PC-3 (cell line): ENCODE data around the gene PEX6. TPM values are rescaled to one million over a fixed set of nuclear protein-coding genes. Genes with fewer than 3 reads are reported as not detected.

ENCODE experiments used
- ATAC-seq: fragments of 200-7000 bp; cut with Tn5 transposase; 2 replicates; pipeline ENCODE4 v1.9.1; 2020; ENCODE audit warnings: mild to moderate bottlenecking, moderate library complexity
- BruUV-seq: library from RNA; stranded (reverse); fragments of 400-500 nt; replicated peaks from 2 replicates; lab custom pipeline; 2021; lab: Mats Ljungman, UMichigan
- CTCF ChIA-PET: fragments of 300-600 bp; sonication (Branson Sonifier 250); formaldehyde crosslinking; loops from one replicate; lab custom pipeline; 2022; ENCODE audit warnings: antibody characterized with exemption; lab: Charles Lee
- POLR2A ChIA-PET: fragments of 300-600 bp; sonication (Branson Sonifier 250); formaldehyde crosslinking; loops from one replicate; lab custom pipeline; 2022; ENCODE audit warnings: antibody characterized with exemption; ENCODE audit not compliant: unreplicated experiment; lab: Charles Lee
- DNase-seq: peaks from one replicate; pipeline ENCODE4 v3.0.0-alpha.2; 2015
- H2AFZ ChIP-seq: fragments of 300-600 bp; sonication (generic); 2 replicates; pipeline ENCODE4 v1.6.0; 2016; ENCODE audit warnings: antibody characterized with exemption, low read length
- H3F3A ChIP-seq: fragments of 300-600 bp; sonication (generic); one replicate; pipeline ENCODE4 v1.6.0; 2017; ENCODE audit warnings: antibody characterized with exemption, low read length, control low read depth, mild to moderate bottlenecking; ENCODE audit not compliant: unreplicated experiment
- H3K27ac ChIP-seq: fragments of 300-600 bp; sonication (generic); 2 replicates; pipeline ENCODE4 v1.5.1; 2016; ENCODE audit warnings: mild to moderate bottlenecking, low read length
- H3K27me3 ChIP-seq: fragments of 300-600 bp; sonication (generic); 2 replicates; pipeline ENCODE4 v1.6.1; 2016; ENCODE audit warnings: low read length, mixed read lengths
- H3K36me3 ChIP-seq: fragments of 300-600 bp; sonication (generic); 2 replicates; pipeline ENCODE4 v1.6.1; 2016; ENCODE audit warnings: low read depth, mixed run types, low read length, mixed read lengths
- H3K4me1 ChIP-seq: fragments of 300-600 bp; sonication (generic); 2 replicates; pipeline ENCODE4 v1.5.1; 2016; ENCODE audit warnings: low read length; ENCODE audit not compliant: insufficient read depth
- H3K4me2 ChIP-seq: fragments of 300-600 bp; sonication (generic); 2 replicates; pipeline ENCODE4 v1.6.0; 2016; ENCODE audit warnings: low read length
- H3K4me3 ChIP-seq: fragments of 300-600 bp; sonication (generic); 2 replicates; pipeline ENCODE4 v1.5.1; 2016; ENCODE audit warnings: mild to moderate bottlenecking, low read length, mixed read lengths
- H3K79me2 ChIP-seq: fragments of 300-600 bp; sonication (generic); 2 replicates; pipeline ENCODE4 v1.6.1; 2017; ENCODE audit warnings: low read length, mixed read lengths
- H3K9ac ChIP-seq: fragments of 300-600 bp; sonication (generic); 2 replicates; pipeline ENCODE4 v1.6.0; 2016; ENCODE audit warnings: mild to moderate bottlenecking, low read length
- H3K9me2 ChIP-seq: fragments of 300-600 bp; sonication (generic); replicated peaks from 2 replicates; pipeline ENCODE4 v1.6.1; 2016; ENCODE audit warnings: mixed run types, low read length, mixed read lengths
- H3K9me3 ChIP-seq: fragments of 300-600 bp; sonication (generic); 2 replicates; pipeline ENCODE4 v1.6.1; 2016; ENCODE audit warnings: low read length, mixed read lengths
- H4K20me1 ChIP-seq: fragments of 300-600 bp; sonication (generic); 2 replicates; pipeline ENCODE4 v1.6.1; 2016; ENCODE audit warnings: low read length, mixed read lengths
- EZH2 ChIP-seq: fragments of 300-600 bp; sonication (generic); IDR thresholded peaks from one replicate; pipeline ENCODE4 v1.6.1; 2017; ENCODE audit warnings: antibody characterized with exemption, mild to moderate bottlenecking, low read length; ENCODE audit not compliant: unreplicated experiment
- EZH2phosphoT487 ChIP-seq: fragments of 300-600 bp; sonication (generic); IDR thresholded peaks from 2 replicates; pipeline ENCODE4 v1.6.1; 2018; ENCODE audit warnings: mild to moderate bottlenecking, antibody characterized with exemption, low read length, borderline replicate concordance
- intact Hi-C: fragments of 100-400 bp; cut with micrococcal nuclease; formaldehyde crosslinking; loops from 2 replicates; pipeline ENCODE4 v1.9.0; 2023
- total RNA-seq: library from RNA; depleted of rRNA; stranded (reverse); fragments of >200 nt; gene quantifications from 2 replicates; pipeline ENCODE4 v1.2.3, GENCODE V29; 2014
- TF ChIP-seq, protein P1 (sequence below): fragments of 300-600 bp; sonication (generic); conservative IDR thresholded peaks from 2 replicates; pipeline ENCODE4 v1.5.1; 2017; ENCODE audit warnings: antibody characterized with exemption, low read depth, mild to moderate bottlenecking, low read length

The PEX6 gene
- total RNA-seq, 1 experiment from 2014 or later, result 35.9 TPM

- intact Hi-C loops, result no loop called here
- no peaks in the 10 kb centered on the region for H4K20me1 ChIP-seq
- H3K27me3 ChIP-seq, result no peaks in the 10 kb centered on the region
- POLR2A ChIA-PET, result no interaction called here
- no peak for DNase-seq
- no peak overlapping the region for H3K27ac ChIP-seq
- H3K79me2 ChIP-seq, result peaks cover 4% of the 10 kb centered on the region; the same call in 1 of the 2 replicates
- no peaks in the 10 kb centered on the region for H3K4me1 ChIP-seq
- CTCF ChIA-PET, result no interaction called here
- no peaks in the 10 kb centered on the region for H3K9me2 ChIP-seq
- no peak for TF ChIP-seq EZH2
- TF ChIP-seq, protein P1, sequence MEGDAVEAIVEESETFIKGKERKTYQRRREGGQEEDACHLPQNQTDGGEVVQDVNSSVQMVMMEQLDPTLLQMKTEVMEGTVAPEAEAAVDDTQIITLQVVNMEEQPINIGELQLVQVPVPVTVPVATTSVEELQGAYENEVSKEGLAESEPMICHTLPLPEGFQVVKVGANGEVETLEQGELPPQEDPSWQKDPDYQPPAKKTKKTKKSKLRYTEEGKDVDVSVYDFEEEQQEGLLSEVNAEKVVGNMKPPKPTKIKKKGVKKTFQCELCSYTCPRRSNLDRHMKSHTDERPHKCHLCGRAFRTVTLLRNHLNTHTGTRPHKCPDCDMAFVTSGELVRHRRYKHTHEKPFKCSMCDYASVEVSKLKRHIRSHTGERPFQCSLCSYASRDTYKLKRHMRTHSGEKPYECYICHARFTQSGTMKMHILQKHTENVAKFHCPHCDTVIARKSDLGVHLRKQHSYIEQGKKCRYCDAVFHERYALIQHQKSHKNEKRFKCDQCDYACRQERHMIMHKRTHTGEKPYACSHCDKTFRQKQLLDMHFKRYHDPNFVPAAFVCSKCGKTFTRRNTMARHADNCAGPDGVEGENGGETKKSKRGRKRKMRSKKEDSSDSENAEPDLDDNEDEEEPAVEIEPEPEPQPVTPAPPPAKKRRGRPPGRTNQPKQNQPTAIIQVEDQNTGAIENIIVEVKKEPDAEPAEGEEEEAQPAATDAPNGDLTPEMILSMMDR, result no peak
- no peak for TF ChIP-seq EZH2phosphoT487
- H2AFZ ChIP-seq, result no peak overlapping the region
- no peak overlapping the region for H3K4me2 ChIP-seq
- peaks cover 3% of the 10 kb centered on the region for H3F3A ChIP-seq
- H3K4me3 ChIP-seq, result no peak overlapping the region
- no peak for ATAC-seq
- H3K9ac ChIP-seq, result no peak overlapping the region
- H3K36me3 ChIP-seq, result peaks cover 9% of the 10 kb centered on the region
- no TSS peak for BruUV-seq
- no peaks in the 10 kb centered on the region for H3K9me3 ChIP-seq
Observed at GRCh38 chr6:42993445-42993844, 14.5 kb upstream of the PEX6 start.

GRCh38 chr6:42989923-42990322 lies 10.9 kb upstream of the PEX6 start:
- Histone ChIP-seq H3K36me3 (peaks cover 9% of the 10 kb centered on the region), H3K4me2 (no peak overlapping the region), H3K9me3 (no peaks in the 10 kb centered on the region), H3K4me3 (no peak overlapping the region), H2AFZ (no peak overlapping the region), H3K9ac (no peak overlapping the region), H4K20me1 (no peaks in the 10 kb centered on the region), H3K9me2 (no peaks in the 10 kb centered on the region), H3K4me1 (peaks cover 19% of the 10 kb centered on the region), H3K79me2 (peaks cover 33% of the 10 kb centered on the region), H3F3A (no peaks in the 10 kb centered on the region), H3K27ac (no peak overlapping the region), H3K27me3 (no peaks in the 10 kb centered on the region)
- ATAC-seq (no peak), DNase-seq (no peak)
- intact Hi-C loops, result no loop called here
- CTCF ChIA-PET, result no interaction called here
- no TSS peak for BruUV-seq
- no peak for TF ChIP-seq EZH2phosphoT487
- TF ChIP-seq, protein P1, result no peak
- no peak for TF ChIP-seq EZH2
- POLR2A ChIA-PET, result no interaction called here

GRCh38 chr6:42988486-42989020 lies 9.6 kb upstream of the PEX6 start:
- H3K4me1 ChIP-seq, result peaks cover 23% of the 10 kb centered on the region
- H3K79me2 ChIP-seq, result peaks cover 33% of the 10 kb centered on the region
- no peaks in the 10 kb centered on the region for H3K9me2 ChIP-seq
- H3K27ac ChIP-seq, result no peak overlapping the region
- H4K20me1 ChIP-seq, result no peaks in the 10 kb centered on the region
- no peak overlapping the region for H3K4me3 ChIP-seq
- H3K36me3 ChIP-seq, result peaks cover 9% of the 10 kb centered on the region
- no peak for TF ChIP-seq EZH2
- TF ChIP-seq, protein P1, result no peak
- TF ChIP-seq EZH2phosphoT487, result no peak
- BruUV-seq, result no TSS peak
- no peaks in the 10 kb centered on the region for H3K27me3 ChIP-seq
- no peak overlapping the region for H3K4me2 ChIP-seq
- ATAC-seq, result no peak
- no peak overlapping the region for H3K9ac ChIP-seq
- H2AFZ ChIP-seq, result no peak overlapping the region
- DNase-seq, result peak; percentile 19
- intact Hi-C loops, result no loop called here
- ChIA-PET CTCF (no interaction called here), POLR2A (no interaction called here)
- no peaks in the 10 kb centered on the region for H3K9me3 ChIP-seq
- no peaks in the 10 kb centered on the region for H3F3A ChIP-seq
